NCI-H2107 (cell line): Measurements from ENCODE around the gene ATP5PD.

Source experiments
- DNase-seq: peaks from one replicate; lab custom pipeline; 2025; lab: John Stamatoyannopoulos, UW

Gene ATP5PD

DNA sequence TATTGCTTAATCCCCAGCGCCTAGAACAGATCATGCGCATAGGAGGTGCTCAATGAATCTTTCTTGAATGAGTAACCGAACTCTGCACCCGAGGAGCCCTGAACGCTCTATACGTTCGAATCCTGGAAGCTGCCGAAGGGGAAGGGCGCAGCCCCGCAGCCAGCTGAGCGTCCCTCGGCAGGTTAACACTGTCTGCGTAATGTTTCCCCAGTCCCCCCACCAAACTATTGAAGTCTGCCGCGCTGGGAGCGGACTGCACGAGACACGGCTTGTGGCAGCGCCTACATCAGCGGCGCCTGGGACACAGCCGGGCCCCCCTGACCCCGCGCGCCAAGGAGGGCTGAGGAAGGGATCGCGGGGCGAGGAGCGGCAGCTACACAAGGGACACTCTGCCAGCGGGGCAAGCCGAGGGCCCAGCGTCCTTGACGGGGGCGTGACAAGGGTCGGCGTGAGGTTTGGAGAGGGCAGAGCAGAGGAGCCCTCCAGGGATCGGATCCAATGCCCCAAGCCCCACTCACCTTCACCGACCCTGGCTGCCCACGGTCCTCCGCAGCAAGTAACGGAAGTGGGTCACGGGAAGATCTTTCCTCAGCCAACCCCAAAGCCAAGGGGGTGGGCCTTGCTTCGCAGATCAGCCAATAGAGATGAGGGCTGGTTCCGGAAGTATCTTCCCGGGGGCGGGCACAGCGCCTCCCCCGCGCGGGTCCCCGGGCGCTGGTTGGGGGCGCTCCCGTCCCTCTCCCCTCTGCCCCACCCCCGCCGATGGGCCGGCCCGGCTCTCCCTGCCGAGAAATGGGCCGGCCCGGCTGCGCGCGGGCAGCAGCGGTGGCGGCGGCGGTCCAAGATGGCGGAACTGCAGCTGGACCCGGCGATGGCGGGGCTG, at the start of gene ATP5PD, which contains the start of gene KCTD2:
TSS of gene ATP5PD (minus strand) at position 563 of the 883 bp plus-strand sequence. CDS start 4,319 bp downstream, outside the sequence.
TSS of gene KCTD2 (plus strand) at position 819 of the 883 bp plus-strand sequence. CDS start at position 845, 26 bp downstream.
- DNase-seq, result peak; percentile 94

DNA sequence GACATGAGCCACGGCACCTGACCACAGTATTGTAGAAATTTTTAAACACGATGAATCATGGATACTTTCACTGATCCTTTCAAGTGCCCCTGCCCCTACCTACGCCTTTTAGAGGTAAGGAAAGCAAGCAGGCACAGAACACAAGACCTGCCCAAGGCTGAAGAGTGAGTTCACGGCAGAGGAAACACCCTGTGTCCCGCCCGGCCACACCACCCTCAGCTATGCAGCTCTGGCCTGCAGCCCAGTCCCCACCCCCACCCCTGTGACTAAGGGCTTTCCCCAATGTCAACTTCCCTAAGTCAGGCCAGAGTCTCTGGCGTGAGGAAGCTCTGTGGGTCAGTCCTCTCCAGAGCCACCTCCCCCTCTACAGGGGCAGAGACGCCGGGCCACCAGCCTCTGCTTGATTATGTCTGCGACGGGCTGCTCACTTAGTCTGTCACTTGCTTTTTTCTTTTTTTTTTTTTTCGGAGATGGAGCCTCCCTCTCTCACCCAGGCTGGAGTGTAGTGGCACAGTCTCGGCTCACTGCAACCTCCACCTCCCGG, 49.4 kb upstream of the ATP5PD start:
- no peak for DNase-seq

DNA sequence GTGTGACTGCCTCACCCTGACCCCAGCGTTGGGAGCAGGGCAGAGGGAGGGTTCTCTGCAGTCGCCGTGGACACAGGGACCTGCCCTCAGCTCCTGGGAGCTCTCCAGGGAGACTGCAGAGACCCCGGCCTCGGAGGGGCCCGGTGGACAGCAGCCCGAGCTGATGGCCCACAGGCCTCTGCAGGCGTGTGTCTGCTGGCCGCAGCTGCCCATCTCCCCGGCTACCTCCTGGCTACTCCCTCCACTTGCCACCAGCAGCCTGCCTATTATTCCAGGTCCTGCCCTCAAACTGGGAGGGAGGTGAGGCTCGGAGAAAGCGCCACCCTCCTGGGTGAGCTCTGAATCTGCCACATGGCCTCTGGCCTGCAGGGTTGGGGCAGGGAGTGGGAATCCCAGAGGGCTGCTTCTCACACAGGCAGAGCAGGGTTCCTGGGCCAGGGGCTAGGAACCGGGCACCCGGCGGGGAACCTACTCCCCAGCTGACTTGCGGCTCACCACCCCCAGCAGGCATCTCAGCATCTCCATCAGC, 48.2 kb upstream of the ATP5PD start:
- no peak for DNase-seq

DNA sequence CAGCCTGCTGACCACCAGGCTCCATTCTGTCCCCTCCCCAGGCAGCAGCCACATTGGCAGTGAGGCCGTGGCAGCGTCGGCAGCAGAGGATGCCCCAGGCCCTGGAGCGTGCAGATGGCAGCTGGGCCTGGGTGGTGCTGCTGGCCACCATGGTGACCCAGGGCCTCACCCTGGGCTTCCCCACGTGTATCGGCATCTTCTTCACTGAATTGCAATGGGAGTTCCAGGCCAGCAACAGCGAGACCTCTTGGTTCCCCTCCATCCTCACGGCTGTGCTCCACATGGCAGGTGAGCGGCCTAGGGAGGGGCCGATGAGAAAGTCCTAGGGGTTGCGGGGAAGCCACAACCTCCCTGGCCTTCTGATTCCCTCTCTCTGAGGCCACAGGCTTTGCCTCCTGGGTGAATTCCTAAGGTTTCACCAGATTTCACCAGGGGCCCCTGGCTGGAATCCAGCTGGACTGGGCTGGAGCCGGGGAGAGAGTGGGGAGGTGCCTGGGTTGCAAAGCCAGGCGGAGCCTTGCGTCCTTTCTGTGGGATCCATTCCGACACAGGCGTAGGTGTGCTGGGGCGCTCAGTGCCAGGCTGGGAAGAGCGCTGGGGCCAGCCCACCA, 46.9 kb upstream of the ATP5PD start:
- DNase-seq, result no peak

DNA sequence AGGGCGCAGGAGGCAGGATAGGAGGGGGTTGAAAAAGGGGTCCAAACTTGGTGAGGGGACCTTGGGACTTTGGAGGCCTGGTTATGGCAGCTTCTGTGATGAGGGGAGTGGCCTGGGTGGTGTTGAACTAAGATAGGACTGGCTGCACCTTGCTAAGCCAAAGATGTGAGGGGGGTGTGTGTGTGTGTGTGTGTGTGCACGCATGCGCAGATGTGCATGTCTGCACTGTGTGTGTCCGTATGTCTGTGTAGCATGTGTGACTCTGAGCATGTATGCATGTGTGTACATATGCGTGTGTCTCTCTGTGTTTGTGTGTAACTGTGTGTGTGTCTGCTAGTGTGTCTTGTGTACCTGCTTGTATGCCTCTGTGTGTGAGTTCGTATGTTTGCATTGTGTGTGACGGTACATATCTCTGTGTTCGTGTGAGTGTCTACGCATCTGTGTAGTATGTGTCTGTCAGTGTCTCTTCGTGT, 45.1 kb upstream of the ATP5PD start:
- no peak for DNase-seq

DNA sequence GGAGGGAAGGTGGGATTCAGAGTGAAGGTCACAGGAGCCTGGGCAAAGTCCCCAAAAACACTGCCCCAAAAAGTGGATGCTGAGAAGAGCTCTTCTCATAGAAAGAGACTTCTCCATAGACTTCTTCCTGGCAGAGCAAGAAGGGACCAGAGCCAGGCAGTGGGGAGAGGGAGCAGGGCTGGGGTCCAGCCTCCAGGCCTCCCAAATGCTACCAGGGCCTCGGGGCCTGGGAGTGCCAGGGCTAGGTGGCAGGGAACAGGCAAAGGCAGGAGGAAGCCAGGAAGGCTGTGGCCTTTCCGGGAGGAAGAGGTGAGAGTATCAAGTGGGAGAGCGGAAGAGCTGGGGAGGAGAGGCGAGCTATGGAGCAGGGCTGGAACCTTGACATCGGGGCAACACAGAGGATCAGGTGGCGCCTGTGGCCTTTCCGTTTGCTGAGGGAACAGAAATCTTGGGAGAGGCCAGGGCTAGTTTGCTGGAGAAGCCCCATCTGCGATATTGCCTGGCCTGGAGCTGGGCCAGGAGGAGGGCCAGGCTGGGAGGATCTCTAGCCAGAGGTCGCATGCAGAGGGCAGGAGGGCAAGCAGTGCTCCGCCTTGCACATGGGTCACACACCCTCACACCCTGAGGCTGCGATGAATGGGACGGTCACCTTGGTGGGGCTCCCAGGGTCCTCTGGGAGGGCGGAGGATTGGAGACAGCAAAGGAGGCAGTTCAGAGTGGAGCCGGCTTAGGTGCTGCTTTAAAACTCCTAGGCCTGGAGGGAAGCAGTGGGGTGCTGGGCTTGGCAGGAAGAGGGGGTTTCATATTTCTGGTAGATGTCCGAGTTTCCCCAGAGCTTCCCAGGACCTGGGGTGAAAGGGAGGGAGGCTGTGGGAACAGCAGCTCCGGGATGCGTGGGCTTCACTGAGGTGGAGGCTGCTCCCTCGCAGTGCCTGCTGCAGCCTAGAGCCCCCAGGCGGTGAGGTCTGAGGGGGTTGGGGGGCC, 44.4 kb upstream of the ATP5PD start:
- no peak for DNase-seq

DNA sequence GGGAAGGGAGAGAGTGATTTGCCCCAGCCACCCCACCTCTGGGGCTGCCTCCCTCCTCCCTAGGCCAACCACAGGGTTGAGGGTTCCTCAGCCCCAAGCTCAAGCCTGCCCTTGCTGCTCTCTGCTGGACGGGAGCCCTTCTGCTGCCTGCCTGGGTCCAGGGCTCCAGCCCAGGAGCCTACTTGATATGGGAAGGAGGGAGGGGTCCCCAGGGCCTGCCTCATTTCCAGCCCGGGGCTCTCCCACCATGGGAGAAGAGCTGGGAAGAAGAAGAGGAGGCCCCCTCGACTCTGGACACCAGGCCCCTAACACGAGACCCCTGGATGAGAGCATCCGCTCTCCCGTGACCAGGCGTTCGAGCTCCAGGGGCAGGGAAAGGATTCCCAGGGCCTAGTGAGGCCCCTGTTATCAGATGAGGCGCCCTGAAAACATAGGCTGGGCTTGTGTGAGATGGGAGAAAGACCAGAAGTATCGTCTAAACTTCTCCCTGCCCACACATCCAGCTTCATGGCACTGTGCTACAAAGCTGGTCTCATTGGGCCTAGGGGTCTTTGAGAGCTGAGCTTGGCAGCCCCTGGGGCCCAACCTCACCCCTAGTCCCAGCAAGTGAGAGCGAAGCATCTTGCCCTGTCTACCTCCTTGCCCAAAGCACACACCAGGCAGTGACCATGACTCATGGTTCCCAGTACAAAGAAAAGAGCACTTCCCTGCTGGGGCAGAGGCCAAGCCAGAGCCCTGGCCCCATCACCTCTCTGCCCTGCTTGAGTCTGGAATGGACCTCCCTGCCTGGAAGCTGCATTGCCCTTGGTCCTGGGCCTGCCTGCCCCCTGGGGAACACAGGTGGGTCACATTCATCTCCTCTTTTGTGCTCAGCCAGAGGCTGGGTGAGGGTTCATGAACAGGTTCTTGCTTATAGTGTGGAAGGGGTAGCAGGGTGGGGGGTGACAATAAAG, 42.0 kb upstream of the ATP5PD start:
- DNase-seq, result no peak

DNA sequence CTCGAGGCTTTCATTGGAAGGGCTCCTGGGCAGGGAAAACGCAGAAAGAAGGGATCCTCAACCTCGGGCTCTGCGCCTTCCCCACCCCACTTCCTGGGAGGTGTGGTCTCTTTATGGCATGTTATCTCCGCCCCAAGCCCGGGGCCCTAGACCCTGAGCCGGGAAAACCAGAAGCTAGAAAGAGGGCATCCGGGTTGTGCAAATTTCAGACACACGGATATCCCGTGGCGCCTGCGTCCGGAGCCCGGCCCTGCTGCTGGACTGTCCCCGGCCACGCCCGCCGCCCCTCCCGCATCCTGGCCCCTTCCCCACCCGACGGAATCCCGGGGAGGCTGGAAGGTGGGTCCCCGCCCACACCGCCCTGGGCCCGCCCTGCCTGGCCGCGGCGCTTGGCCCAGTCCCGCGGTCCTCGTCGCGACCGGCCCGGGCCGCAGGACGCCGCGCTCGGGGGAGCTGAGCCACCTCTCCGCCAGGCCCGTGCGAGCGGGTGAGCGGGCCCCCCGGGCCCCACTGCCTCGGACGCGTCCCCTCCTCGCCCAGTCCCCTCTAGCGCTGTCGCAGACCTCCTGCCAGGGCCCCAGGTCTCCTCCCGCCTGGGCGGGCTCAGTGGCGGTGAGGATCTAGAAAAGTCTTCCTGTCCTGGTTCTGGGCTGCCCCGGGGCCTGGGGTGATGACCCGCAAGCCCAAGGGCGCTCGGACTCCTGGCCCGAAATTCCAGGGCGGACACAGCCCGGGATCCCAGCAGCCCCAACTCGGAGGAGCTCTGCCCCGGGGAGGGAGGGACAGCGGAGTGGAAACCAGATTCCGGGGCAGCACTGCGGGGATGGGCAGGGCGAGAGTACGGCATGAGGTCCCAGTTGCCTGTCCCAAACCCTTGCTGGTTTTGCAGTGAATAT, 41.0 kb upstream of the ATP5PD start, which contains the start of gene SLC16A5:
TSS of gene SLC16A5 (plus strand) at position 397 of the 896 bp plus-strand sequence. CDS start 5,683 bp downstream, outside the sequence.
- DNase-seq, result no peak

DNA sequence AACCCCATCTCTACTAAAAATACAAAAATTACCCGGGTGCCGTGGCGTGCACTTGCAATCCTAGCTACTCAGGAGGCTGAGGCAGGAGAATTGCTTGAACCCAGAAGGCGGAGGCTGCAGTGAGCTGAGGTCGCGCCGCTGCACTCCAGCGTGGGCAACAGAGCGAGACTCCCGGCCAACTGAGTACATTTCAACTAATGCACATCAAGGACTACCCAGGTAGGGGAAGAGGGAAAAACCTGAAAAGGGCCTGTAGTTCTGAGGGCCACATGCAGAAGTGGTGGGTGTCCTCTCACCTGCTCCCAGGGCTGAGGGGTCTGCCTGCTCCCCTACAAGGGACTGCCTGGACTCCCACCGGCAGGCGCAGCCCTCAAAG, 40.4 kb upstream of the ATP5PD start:
- DNase-seq, result no peak

DNA sequence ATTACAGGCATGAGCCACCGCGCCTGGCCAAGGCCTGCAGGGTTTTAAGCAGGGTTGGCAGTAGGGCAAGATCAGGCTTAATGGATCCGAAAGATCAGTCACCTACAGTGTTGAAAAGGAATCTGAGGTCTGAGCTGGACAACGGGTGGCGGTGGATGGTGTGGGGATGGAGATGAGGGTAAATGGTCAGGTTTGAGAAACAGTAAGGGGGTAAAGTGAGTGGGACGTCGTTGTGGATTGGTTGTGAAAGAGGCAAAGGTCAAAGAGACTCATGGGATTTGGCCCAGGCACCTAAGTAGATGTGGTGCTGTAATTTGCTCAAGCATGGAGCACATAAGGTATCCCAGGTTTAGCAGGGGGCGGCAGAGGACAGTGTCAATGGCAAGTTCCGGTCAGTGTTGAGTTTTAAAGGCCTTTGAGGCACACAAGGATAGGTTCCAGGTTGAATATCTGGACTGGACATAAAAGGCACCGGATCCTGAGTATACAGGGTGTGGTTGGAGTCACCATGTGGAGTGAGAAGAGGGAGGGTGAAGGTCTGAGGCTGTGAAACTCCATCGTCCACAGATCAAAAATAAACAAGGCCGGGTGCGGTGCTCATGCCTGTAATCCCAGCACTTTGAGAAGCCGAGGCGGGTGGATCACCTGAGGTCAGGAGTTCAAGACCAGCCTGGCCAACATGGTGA, 39.9 kb upstream of the ATP5PD start:
- DNase-seq, result no peak

DNA sequence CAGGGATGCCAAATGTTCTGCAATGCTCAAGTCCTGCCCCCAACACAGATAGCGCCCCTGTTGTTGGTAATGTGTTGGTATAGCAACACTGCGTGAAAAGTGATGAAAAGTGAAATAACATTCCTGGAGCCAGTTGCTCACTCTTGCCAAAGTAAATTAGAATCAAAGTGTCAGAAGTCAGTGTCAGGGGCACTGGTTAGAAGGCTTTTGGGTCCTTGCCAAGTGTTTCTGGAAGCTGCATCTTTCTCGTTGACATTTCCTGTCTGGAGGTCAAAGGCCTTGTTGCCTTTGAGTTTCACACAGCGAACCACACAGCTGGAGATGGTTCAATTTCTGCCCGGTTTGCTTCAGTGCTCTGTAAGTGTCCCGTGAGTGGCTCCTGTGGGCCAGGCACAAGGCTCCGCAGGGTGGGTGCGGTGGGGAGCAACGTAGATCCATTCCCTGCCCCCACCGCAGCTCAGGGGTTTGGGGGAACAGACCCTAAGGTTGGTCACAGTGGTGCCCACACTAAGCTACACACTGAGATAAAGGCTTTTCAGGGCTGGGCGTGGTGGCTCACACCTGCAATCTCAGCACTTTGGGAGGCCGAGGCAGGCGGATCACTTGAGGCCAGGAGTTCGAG, 37.4 kb upstream of the ATP5PD start:
- no peak for DNase-seq

DNA sequence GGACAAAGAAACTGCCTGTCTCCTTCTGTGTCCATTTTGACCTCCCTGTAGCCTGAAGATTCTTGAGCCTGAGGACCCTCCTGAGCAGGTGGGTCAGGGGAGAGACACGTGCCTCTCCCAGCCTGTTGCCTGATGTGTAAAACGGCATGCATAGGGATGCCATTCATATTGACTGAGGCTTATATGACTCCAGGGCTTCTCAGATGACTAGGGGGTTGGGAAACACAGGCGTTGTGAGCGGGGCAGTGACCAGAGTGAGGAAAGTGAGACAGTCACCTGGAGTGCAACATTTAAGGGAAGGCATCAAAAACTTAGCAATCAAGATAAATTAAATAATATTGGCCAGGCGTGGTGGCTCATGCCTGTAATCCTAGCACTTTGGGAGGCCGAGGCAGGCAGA, 35.9 kb upstream of the ATP5PD start:
- DNase-seq, result no peak

DNA sequence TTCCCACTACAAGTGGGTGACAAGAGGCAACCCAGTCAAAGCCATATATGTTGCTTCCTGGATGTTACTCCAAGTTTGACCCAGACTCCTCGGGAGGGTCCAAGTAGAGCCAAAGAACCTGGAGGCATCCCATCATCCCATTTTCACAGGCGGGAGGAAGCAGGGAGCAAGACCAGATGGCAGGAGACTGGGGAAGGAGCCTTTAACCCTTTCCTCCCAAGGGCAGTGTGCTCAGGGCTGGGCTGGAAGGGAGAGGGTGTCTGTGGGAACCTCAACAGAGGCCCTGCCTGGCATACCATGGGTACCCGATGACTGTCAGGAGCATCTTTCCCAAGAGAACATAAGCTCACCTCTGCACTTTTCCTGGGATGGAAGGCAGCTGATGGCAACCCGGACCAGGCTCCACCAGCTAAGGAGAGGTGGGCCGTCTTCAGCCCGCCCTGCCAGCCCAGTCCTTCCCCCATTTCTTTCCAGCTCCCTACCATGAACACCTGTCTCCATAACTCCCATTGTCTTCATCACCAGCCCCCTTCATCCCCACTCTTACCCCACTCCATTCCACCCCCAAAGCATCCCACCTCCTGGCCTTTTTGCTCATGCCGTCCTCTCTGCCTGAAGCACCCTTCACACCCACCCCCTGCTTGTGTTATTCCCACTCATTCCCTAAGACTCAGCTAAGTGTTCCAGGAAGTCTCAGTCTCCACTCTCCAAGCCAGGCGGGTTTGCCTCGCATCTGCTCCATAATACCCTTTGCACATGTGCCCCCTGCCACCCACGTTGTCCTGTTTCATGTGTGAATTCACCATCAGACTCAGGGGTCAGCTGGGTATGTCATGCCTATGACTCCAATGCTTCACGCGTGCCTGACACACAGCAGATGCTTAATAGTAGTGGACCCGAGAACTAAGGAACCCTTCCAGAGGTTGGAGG, 35.1 kb upstream of the ATP5PD start:
- no peak for DNase-seq

DNA sequence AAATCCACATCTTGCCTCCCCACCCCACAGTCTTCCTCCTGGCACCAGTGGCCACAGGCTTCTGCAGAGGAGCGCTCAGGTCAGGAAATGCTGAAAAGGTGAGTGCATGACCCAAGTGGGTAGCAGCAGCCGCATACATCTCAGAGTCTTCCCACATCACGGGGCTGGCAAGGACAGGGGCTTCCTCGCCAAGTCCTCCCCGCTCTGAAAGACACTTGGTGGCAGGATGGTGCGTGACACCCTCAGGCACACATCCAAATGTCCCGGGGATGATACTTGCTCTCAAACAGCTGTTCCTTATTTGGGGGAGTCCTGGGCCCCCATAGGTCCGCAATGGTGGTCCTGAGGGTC, 32.2 kb upstream of the ATP5PD start:
- no peak for DNase-seq

DNA sequence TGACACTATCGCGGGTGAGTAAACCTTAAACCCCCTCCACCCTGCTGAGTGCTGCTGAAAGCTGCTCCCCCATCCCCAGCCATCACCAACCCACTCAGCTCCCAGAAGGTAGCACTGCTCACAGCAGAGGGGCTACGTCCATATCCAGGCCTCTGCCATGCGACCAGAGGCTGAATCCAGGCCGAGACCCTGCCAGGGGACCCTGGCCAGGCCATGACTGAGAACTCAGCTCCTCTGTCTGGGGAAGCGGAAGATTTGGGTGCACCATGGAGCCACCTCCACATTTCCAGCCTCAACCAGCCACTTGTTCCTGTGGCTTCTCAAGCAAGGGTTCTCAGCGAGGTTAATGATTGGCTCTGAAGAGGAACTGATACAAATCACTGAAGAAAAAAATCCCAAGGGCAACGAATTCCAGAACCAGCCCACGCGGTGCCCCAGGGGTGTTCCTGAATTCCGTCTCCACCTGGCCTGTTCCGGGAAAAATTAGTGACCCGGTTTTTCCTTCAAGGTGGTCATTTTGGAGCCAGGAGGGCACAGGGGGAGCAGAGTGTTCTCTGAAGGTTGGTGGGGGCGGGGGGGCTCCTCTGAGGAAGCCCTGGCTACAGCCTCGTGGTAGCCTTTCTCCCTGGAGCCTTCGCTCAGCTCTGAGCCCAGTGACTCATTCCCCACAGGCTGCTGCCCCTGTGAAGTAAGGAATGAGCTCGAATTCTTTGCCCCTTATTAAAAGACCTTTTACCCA, 31.7 kb upstream of the ATP5PD start:
- DNase-seq, result no peak
